T-cell (primary cell): Measurements from ENCODE around the gene COL23A1. TPM values are rescaled to one million over a fixed set of nuclear protein-coding genes. Genes with fewer than 3 reads are reported as not detected.

Experiments used
- ATAC-seq, 4 experiments: fragments of 200-7000 bp in 3 of 4; fragments of 150-1000 bp in 1 of 4; cut with Tn5 transposase; replicated peaks in 1 of 4; 1 replicate in 3 of 4; 2 replicates in 1 of 4; pipeline ENCODE4 v1.10.0; 2021; ENCODE audit warnings: moderate library complexity in 3 of 4, mild to moderate bottlenecking in 2 of 4, moderate number of reproducible peaks in 1 of 4
- CTCF ChIA-PET, 2 donors: fragments of 300-600 bp; sonication (Branson Sonifier 250); formaldehyde crosslinking; loops; one replicate each; lab custom pipeline; 2022; ENCODE audit warnings: antibody characterized with exemption in 2 of 2; lab: Charles Lee
- POLR2A ChIA-PET, 2 donors: fragments of 300-600 bp; sonication (Branson Sonifier 250); formaldehyde crosslinking; loops; one replicate each; lab custom pipeline; 2022; ENCODE audit warnings: antibody characterized with exemption in 2 of 2; lab: Charles Lee
- DNase-seq, 35 experiments: peaks; one replicate each; pipeline versions ENCODE4 v3.0.0 to v3.0.0-alpha.2; 2013 to 2023
- H3K27ac ChIP-seq: one replicate; pipeline ENCODE4 v1.5.1; 2013; ENCODE audit warnings: low read length
- H3K27me3 ChIP-seq, 2 experiments: replicated peaks in 1 of 2; 1 replicate in 1 of 2; 2 replicates in 1 of 2; pipeline versions ENCODE4 v1.6.1 to v1.7.0; 2013; ENCODE audit warnings: low read length in 1 of 2, mixed read lengths in 1 of 2; ENCODE audit not compliant: control insufficient read depth in 2 of 2, insufficient read depth in 2 of 2; ENCODE audit errors: extremely low read depth in 1 of 2
- H3K36me3 ChIP-seq, 2 donors: 1 replicate in 1 of 2; 2 replicates in 1 of 2; pipeline versions ENCODE4 v1.6.1 to v1.7.0; 2013; ENCODE audit warnings: low read length in 1 of 2; ENCODE audit not compliant: control insufficient read depth in 2 of 2, insufficient read depth in 1 of 2; ENCODE audit errors: extremely low read depth in 1 of 2
- H3K4me1 ChIP-seq, 2 experiments: 1 replicate in 1 of 2; 2 replicates in 1 of 2; pipeline versions ENCODE4 v1.6.1 to v1.7.0; 2013; ENCODE audit warnings: low read length in 2 of 2, mixed read lengths in 1 of 2; ENCODE audit not compliant: insufficient read depth in 2 of 2, control insufficient read depth in 1 of 2; ENCODE audit errors: extremely low read depth in 1 of 2
- H3K4me3 ChIP-seq, 2 donors: 1 replicate in 1 of 2; 2 replicates in 1 of 2; pipeline versions ENCODE4 v1.5.1 to v1.7.0; 2013; ENCODE audit warnings: mild to moderate bottlenecking in 2 of 2, low read length in 1 of 2, moderate library complexity in 1 of 2; ENCODE audit not compliant: control insufficient read depth in 1 of 2; ENCODE audit errors: extremely low read depth in 1 of 2
- H3K9me3 ChIP-seq: 2 replicates; pipeline ENCODE4 v1.7.0; 2013
- H3K27ac Mint-ChIP-seq, 2 donors: one replicate each; pipeline ENCODE4 v1.8.0; 2020 to 2021; ENCODE audit warnings: mild to moderate bottlenecking in 2 of 2, mixed read lengths in 2 of 2
- H3K27me3 Mint-ChIP-seq, 2 donors: one replicate each; pipeline ENCODE4 v1.8.0; 2021 to 2022; ENCODE audit warnings: mixed read lengths in 2 of 2
- H3K36me3 Mint-ChIP-seq: one replicate; pipeline ENCODE4 v1.8.0; 2021; ENCODE audit warnings: mixed read lengths
- H3K4me1 Mint-ChIP-seq, 3 donors: one replicate each; pipeline ENCODE4 v1.8.0; 2020 to 2022; ENCODE audit warnings: mixed read lengths in 3 of 3, mild to moderate bottlenecking in 1 of 3
- H3K4me3 Mint-ChIP-seq, 3 donors: one replicate each; pipeline ENCODE4 v1.8.0; 2020 to 2022; ENCODE audit warnings: mild to moderate bottlenecking in 3 of 3, mixed read lengths in 3 of 3, moderate library complexity in 3 of 3
- H3K9me3 Mint-ChIP-seq, 3 donors: one replicate each; pipeline ENCODE4 v1.8.0; 2020 to 2022; ENCODE audit warnings: mixed read lengths in 3 of 3
- WGBS: methylation state at CpG from one replicate; pipeline ENCODE4 v1.1.5; 2013; ENCODE audit warnings: missing lambda C conversion rate; ENCODE audit not compliant: insufficient coverage; 5-methylcytosine and 5-hydroxymethylcytosine counted together
- total RNA-seq, 35 experiments: library from RNA in 6 of 35; stranded (reverse) in 6 of 35; fragments of 120-200 nt in 1 of 35; gene quantifications; one replicate each; pipeline versions ENCODE4 v1.2.1 to v1.2.4 and lab custom pipeline; 2013 to 2026

Gene COL23A1
- total RNA-seq, 5 donors from 2014 or later (not counting 1 experiment from before 2014, with no cell fraction given), result 0.07 to 0.13 TPM; not detected in 3

DNA sequence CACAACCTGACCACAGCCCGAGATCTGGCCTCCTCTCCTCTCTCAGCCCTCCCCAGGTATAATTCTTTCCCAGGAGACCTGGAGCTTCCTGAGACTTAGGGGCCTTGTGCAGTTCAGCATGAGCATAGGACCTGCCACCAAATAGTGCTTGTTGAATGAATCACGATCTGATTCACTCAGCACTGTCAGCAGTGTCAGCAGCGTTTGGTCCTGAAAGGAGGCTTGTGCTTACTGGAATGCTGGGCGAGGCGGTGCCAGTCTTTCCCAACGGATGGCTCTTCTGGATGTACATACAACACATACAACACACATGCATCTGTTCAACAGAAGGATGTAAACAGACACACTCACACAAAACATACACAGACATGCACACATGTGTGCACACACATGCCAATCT, 173.3 kb downstream of the COL23A1 start:
- H3K27me3 Mint-ChIP-seq, result peaks cover 7 to 16% of the 10 kb centered on the region in 2 donors
- WGBS, result 66% methylated on average over 6 of the region's 6 CpGs
- no peak overlapping the region for H3K4me3 ChIP-seq

DNA sequence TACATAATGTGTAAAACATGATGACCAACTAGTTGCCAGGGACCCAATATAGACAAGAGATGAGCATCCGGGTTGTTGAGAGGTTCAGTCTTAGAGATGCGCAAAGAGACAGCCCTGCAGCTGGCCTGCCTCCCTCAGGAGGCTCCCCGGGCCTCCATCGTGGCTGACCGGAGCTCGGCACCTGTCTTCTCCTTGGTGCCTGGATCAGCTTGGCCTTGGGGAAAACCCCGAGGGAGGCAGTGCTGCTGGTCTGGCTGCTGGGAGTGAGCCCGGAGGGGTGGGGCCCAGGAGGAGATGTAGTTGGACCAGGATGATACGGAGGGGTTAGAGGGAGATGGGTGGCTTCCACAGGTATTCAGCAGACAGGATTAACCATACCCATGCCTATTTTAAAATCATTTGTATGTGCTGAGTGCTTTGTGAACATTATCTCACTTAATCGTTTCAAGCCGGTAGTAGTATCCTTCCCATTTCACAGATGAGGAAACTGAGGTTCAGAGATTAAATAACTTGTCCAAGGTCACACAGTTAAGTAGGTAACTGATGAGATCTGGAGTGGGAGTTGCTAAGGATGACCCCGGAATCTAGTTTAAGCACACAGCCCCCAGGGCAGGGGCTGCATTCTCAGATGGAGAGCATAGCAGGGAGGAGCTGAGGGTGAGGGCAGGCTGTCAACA, 173.8 kb downstream of the COL23A1 start:
- Mint-ChIP-seq H3K4me1 (peaks cover 3 to 7% (median 5%) of the 10 kb centered on the region in 3 donors), H3K36me3 (no peaks in the 10 kb centered on the region), H3K4me3 (no peak overlapping the region), H3K9me3 (no peaks in the 10 kb centered on the region), H3K27ac (no peak overlapping the region), H3K27me3 (peaks cover 7 to 15% of the 10 kb centered on the region in 2 donors)
- WGBS, result 85% methylated on average over 10 of the region's 12 CpGs
- Histone ChIP-seq H3K27ac (no peak overlapping the region), H3K4me3 (no peak overlapping the region), H3K9me3 (no peaks in the 10 kb centered on the region), H3K4me1 (no peaks in the 10 kb centered on the region), H3K36me3 (no peaks in the 10 kb centered on the region), H3K27me3 (peaks cover 0 to 18% of the 10 kb centered on the region in 2 experiments)
- DNase-seq (no peak), ATAC-seq (no peak)
- ChIA-PET CTCF (no interaction called here), POLR2A (no interaction called here)

More for the DNA sequence above, 173.3 kb downstream of the COL23A1 start:
- POLR2A ChIA-PET, result no interaction called here
- Mint-ChIP-seq H3K4me1 (peaks cover 3 to 7% (median 5%) of the 10 kb centered on the region in 3 donors), H3K9me3 (no peaks in the 10 kb centered on the region), H3K27ac (no peak overlapping the region), H3K4me3 (no peak overlapping the region), H3K36me3 (no peaks in the 10 kb centered on the region)
- H3K9me3 ChIP-seq, result no peaks in the 10 kb centered on the region
- peaks cover 0 to 23% of the 10 kb centered on the region in 2 experiments for H3K27me3 ChIP-seq
- CTCF ChIA-PET, result no interaction called here
- ATAC-seq (no peak), DNase-seq (no peak)
- no peak overlapping the region for H3K27ac ChIP-seq
- H3K4me1 ChIP-seq, result no peaks in the 10 kb centered on the region
- no peaks in the 10 kb centered on the region for H3K36me3 ChIP-seq

DNA sequence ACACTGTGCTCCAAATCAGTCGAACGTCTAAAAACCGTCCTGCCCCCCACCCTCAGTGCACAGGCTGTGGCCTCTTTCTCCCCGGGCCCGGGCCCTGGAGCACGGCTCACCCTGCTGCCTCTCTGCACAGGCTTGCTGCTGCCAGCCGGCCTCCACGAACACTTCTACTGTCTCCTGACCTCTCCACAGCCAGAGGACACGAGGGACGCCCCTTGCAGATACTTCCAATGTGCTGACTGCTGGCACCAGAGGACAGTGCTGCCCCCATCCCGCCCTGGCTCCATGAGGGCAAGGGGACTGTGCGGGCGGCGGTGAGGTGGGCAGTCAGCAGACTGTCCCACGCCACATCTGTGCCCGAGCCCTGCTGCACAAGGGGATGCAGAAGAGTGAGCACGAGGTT, 174.8 kb downstream of the COL23A1 start:
- POLR2A ChIA-PET, result no interaction called here
- no peaks in the 10 kb centered on the region for H3K9me3 ChIP-seq

GRCh38 chr5:178413988-178414387, 176.2 kb downstream of the COL23A1 start:
- peaks cover 3 to 7% (median 5%) of the 10 kb centered on the region in 3 donors for H3K4me1 Mint-ChIP-seq
- no peaks in the 10 kb centered on the region for H3K36me3 ChIP-seq
- POLR2A ChIA-PET, result no interaction called here
- H3K27ac Mint-ChIP-seq, result no peak overlapping the region
- no peak overlapping the region for H3K4me3 ChIP-seq
- no peaks in the 10 kb centered on the region for H3K9me3 ChIP-seq
- 91% methylated on average over 3 of the region's 4 CpGs for WGBS
- peaks cover 0 to 10% of the 10 kb centered on the region in 2 experiments for H3K27me3 ChIP-seq
- H3K36me3 Mint-ChIP-seq, result no peaks in the 10 kb centered on the region
- CTCF ChIA-PET, result interaction anchor here in 1 of 2 donors (0.5 kb wide), 1 partner anchor 267 kb away, joined by 5 read pairs; no protein-coding TSS in a partner anchor
- no peaks in the 10 kb centered on the region for H3K9me3 Mint-ChIP-seq
- H3K27ac ChIP-seq, result no peak overlapping the region
- no peak overlapping the region for H3K4me3 Mint-ChIP-seq
- ATAC-seq (no peak), DNase-seq (no peak)
- peaks cover under 1 to 4% of the 10 kb centered on the region in 2 donors for H3K27me3 Mint-ChIP-seq
- no peaks in the 10 kb centered on the region for H3K4me1 ChIP-seq

More for the DNA sequence above, 174.8 kb downstream of the COL23A1 start:
- CTCF ChIA-PET, result no interaction called here
- no peak overlapping the region for H3K27ac Mint-ChIP-seq
- Histone ChIP-seq H3K36me3 (no peaks in the 10 kb centered on the region), H3K4me1 (no peaks in the 10 kb centered on the region), H3K4me3 (no peak overlapping the region), H3K27ac (no peak overlapping the region), H3K27me3 (peaks cover 0 to 14% of the 10 kb centered on the region in 2 experiments)
- no peaks in the 10 kb centered on the region for H3K36me3 Mint-ChIP-seq
- DNase-seq (no peak), ATAC-seq (no peak)
- peaks cover 3 to 7% (median 5%) of the 10 kb centered on the region in 3 donors for H3K4me1 Mint-ChIP-seq
- 85% methylated on average over 17 of the region's 17 CpGs for WGBS
- H3K4me3 Mint-ChIP-seq, result no peak overlapping the region
- peaks cover 7 to 14% of the 10 kb centered on the region in 2 donors for H3K27me3 Mint-ChIP-seq
- H3K9me3 Mint-ChIP-seq, result no peaks in the 10 kb centered on the region

GRCh38 chr5:178411083-178411482, 179.1 kb downstream of the COL23A1 start:
- H3K27me3 Mint-ChIP-seq, result peaks cover 7 to 9% of the 10 kb centered on the region in 2 donors
- ATAC-seq (no peak), DNase-seq (no peak)
- H3K27ac ChIP-seq, result no peak overlapping the region
- ChIA-PET POLR2A (no interaction called here), CTCF (no interaction called here)
- peaks cover 5% of the 10 kb centered on the region for H3K36me3 Mint-ChIP-seq
- no peaks in the 10 kb centered on the region for H3K4me1 Mint-ChIP-seq
- H3K36me3 ChIP-seq, result no peaks in the 10 kb centered on the region
- H3K4me3 Mint-ChIP-seq, result no peak overlapping the region
- H3K4me1 ChIP-seq, result no peaks in the 10 kb centered on the region
- H3K9me3 Mint-ChIP-seq, result peaks cover 11 to 12% (median 11%) of the 10 kb centered on the region in 3 donors
- H3K9me3 ChIP-seq, result no peaks in the 10 kb centered on the region
- no peak overlapping the region for H3K27ac Mint-ChIP-seq
- no peak overlapping the region for H3K4me3 ChIP-seq
- WGBS, result no CpG with 5 or more reads among the region's 2 CpGs
- H3K27me3 ChIP-seq, result peaks cover 0 to 6% of the 10 kb centered on the region in 2 experiments

GRCh38 chr5:178407646-178408045, 182.5 kb downstream of the COL23A1 start:
- Histone ChIP-seq H3K27me3 (peaks cover 0 to 7% of the 10 kb centered on the region in 2 experiments), H3K36me3 (no peaks in the 10 kb centered on the region), H3K9me3 (no peaks in the 10 kb centered on the region), H3K27ac (no peak overlapping the region), H3K4me1 (no peaks in the 10 kb centered on the region), H3K4me3 (no peak overlapping the region)
- POLR2A ChIA-PET, result no interaction called here
- ATAC-seq, result no peak
- H3K27ac Mint-ChIP-seq, result no peak overlapping the region
- H3K36me3 Mint-ChIP-seq, result peaks cover 5% of the 10 kb centered on the region
- DNase-seq, result no peak
- 100% methylated on average over 1 of the region's 2 CpGs for WGBS
- no peak overlapping the region for H3K4me3 Mint-ChIP-seq
- no peaks in the 10 kb centered on the region for H3K4me1 Mint-ChIP-seq
- peaks cover 11 to 16% (median 12%) of the 10 kb centered on the region in 3 donors for H3K9me3 Mint-ChIP-seq
- peaks cover 14 to 26% of the 10 kb centered on the region in 2 donors for H3K27me3 Mint-ChIP-seq
- CTCF ChIA-PET, result no interaction called here
